Tongue (tissue), 3 donors: ENCODE data around the gene KPNA1. TPM values are rescaled to one million over a fixed set of nuclear protein-coding genes. Genes with fewer than 3 reads are reported as not detected.

ENCODE experiments used
- DNase-seq: peaks from one replicate; pipeline ENCODE4 v3.0.0-alpha.2; 2015
- small RNA-seq: library from RNA; depleted of rRNA; stranded (forward); fragments of <200 nt; gene quantifications from one replicate; pipeline ENCODE3, GENCODE V24; 2014; ENCODE audit warnings: low replicate concordance
- total RNA-seq: library from RNA; depleted of rRNA; stranded (reverse); fragments of >200 nt; gene quantifications from one replicate; pipeline ENCODE4 v1.2.3, GENCODE V29; 2014

KPNA1 gene
- total RNA-seq, 1 donor from 2014 or later: 42.6 TPM

DNA sequence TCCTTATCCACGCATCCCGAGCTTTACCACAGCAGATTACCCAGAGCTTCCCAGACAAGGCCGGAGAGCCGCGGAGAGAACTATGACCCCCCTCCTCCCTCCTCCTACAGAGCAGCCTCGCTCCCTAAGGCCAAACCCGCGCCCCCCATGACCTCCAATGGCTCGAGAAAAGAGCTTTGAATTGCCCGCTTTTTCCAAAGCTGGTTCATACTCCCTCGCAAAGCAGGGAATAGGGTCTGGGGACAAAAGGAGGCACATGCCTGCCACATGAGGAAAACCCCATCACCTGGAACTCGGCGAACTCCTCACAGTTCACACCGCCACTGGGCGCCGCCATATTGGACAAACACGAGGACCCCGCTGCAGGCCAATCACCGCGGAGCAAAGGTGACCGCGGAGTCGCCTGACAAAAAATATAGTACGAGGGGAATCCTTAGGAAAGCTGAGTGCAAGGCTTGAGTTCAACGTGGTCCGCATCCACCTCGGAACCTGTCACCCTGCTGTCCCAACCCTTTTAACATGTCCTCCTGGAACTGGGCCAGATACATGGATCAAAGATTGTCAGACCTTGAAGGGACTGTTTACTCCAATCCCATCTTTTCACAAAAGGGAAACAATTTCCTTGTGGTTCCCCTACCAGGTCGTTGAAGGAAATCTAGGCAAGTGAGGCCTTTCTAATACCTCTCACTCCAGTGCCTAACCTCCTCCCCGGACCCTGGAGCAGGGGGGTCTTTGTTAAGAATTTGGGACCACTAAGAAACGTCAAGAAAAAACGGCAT, 131.7 kb downstream of the KPNA1 start, which contains the start of gene MIX23:
Gene MIX23, minus strand, starts transcription at position 344 of the 779 bp plus-strand sequence. Its CDS starts 7 bp downstream, at position 337.
- peak; percentile 95 for DNase-seq

DNA sequence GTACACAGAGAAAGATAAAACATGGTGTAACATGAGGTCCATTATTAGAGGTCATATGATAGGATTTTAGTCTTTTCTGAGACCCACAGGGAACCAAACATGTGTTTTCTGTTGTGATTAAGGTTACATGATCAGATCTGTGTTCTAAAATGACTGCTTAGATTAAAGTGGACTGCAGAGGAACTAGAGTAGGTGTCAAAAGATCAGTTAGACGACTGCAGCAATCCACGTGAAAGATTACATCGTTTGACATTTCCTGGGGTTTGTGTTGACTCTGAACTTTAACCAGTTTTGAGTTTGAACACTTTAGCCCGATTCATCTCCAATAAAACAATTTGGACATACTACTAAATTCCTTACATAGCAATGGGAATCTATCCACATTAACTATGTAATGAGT, 136.8 kb downstream of the KPNA1 start:
- DNase-seq: no peak

DNA sequence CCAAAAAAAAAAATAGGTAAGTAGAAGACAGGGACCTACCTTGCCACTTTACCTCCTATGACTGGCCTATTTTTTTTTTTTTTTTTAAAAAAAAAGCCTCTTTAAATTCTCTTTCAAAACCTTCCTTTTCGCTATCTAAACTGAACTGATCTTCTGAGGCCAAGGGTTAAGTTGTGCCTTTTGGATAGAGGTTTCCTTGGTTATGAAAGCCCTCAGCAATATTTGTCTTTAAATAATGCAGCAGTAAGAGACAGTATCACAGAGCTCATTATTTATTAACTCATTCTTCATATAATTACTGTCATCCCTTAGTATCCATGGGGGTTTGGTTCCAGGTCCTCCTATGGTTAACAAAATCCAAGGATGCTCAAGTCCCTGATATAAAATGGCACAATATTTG, 140.7 kb downstream of the KPNA1 start:
- DNase-seq: no peak

Small RNA genes within 50 kb of the gene (small RNA-seq; reads per million reads assigned to genes)
- gene AC083798.1: not detected
- gene AC096861.1: not detected

Other genes with a start within 250 kb of the KPNA1 start
- 17.0 TPM for gene CSTA, start 189.7 kb downstream of the KPNA1 start, total RNA-seq
- gene MIX23, start 131.7 kb downstream of the KPNA1 start, total RNA-seq: 19.7 TPM
- 19.1 TPM for gene FAM162A, start 130.8 kb downstream of the KPNA1 start, total RNA-seq
- gene WDR5B, start 98.9 kb downstream of the KPNA1 start, total RNA-seq: 5.0 TPM
- 20.4 TPM for gene PARP9, start 49.4 kb upstream of the KPNA1 start, total RNA-seq
- gene DTX3L, start 49.4 kb upstream of the KPNA1 start, total RNA-seq: 14.5 TPM
- gene PARP15, start 62.7 kb upstream of the KPNA1 start, total RNA-seq: 1.1 TPM
- 34.7 TPM for gene PARP14, start 165.9 kb upstream of the KPNA1 start, total RNA-seq